ENCODE measurements around the gene SNF8. TPM values are rescaled to one million over a fixed set of nuclear protein-coding genes. Genes with fewer than 3 reads are reported as not detected.

SNF8 gene
- total RNA-seq, 1 experiment from 2014 or later = 136 TPM

DNA sequence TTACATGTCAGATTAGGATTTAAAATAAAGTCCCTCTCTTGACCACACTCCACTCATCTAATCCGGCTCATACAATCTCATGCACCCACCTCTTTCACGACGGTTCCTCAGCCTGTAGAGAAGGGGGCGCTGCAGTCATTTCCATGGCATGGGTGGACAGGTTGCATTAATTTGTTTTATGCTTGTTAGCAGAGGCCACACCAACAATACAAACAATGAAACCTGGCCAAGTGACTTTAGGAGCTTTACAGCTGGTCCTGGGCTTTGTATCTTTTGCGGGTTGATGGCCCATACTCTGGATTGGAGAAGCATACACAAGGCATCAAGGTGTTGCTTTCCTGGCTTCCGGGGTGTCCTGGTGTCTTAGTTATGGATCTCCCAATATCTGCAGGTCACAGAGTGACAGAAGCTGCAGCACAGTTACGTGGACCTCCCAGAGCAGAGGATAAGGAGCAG is 9.7 kb upstream of the SNF8 start (continued):
- TF ChIP-seq, protein P1, sequence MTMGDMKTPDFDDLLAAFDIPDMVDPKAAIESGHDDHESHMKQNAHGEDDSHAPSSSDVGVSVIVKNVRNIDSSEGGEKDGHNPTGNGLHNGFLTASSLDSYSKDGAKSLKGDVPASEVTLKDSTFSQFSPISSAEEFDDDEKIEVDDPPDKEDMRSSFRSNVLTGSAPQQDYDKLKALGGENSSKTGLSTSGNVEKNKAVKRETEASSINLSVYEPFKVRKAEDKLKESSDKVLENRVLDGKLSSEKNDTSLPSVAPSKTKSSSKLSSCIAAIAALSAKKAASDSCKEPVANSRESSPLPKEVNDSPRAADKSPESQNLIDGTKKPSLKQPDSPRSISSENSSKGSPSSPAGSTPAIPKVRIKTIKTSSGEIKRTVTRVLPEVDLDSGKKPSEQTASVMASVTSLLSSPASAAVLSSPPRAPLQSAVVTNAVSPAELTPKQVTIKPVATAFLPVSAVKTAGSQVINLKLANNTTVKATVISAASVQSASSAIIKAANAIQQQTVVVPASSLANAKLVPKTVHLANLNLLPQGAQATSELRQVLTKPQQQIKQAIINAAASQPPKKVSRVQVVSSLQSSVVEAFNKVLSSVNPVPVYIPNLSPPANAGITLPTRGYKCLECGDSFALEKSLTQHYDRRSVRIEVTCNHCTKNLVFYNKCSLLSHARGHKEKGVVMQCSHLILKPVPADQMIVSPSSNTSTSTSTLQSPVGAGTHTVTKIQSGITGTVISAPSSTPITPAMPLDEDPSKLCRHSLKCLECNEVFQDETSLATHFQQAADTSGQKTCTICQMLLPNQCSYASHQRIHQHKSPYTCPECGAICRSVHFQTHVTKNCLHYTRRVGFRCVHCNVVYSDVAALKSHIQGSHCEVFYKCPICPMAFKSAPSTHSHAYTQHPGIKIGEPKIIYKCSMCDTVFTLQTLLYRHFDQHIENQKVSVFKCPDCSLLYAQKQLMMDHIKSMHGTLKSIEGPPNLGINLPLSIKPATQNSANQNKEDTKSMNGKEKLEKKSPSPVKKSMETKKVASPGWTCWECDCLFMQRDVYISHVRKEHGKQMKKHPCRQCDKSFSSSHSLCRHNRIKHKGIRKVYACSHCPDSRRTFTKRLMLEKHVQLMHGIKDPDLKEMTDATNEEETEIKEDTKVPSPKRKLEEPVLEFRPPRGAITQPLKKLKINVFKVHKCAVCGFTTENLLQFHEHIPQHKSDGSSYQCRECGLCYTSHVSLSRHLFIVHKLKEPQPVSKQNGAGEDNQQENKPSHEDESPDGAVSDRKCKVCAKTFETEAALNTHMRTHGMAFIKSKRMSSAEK (CRISPR knock-in tag; IDR thresholded peaks at IDR 0.05; ENCODE audit: borderline replicate concordance) = no peak
- TF ChIP-seq, protein P2, sequence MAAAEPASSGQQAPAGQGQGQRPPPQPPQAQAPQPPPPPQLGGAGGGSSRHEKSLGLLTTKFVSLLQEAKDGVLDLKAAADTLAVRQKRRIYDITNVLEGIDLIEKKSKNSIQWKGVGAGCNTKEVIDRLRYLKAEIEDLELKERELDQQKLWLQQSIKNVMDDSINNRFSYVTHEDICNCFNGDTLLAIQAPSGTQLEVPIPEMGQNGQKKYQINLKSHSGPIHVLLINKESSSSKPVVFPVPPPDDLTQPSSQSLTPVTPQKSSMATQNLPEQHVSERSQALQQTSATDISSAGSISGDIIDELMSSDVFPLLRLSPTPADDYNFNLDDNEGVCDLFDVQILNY (CRISPR knock-in tag; IDR thresholded peaks at IDR 0.05) = no peak

DNA sequence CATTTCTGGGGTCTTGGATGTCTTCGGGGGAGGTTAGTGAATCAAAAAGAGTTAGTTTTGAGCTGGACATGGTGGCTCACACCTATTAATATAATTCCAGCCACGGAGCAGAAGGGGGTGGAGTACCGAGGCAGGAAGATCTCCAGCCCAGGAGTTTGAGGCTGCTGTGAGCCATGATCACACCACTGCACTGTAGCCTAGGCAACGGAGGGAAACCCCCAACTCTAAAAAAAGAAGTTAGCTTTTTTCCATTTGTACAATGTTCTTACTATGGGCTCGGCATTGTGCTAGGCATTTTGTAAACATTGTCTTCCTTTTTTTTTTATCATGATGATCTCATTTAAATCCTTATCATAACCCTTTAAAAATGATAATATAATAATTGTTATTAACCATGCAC is 8.3 kb upstream of the SNF8 start:
- H3K4me1 Mint-ChIP-seq = peaks cover 11% of the 10 kb centered on the region
- H3K27ac Mint-ChIP-seq = no peak overlapping the region
- no peak for ATAC-seq
- no peak for DNase-seq (ENCODE audit: low spot score)
- TF ChIP-seq, protein P3, sequence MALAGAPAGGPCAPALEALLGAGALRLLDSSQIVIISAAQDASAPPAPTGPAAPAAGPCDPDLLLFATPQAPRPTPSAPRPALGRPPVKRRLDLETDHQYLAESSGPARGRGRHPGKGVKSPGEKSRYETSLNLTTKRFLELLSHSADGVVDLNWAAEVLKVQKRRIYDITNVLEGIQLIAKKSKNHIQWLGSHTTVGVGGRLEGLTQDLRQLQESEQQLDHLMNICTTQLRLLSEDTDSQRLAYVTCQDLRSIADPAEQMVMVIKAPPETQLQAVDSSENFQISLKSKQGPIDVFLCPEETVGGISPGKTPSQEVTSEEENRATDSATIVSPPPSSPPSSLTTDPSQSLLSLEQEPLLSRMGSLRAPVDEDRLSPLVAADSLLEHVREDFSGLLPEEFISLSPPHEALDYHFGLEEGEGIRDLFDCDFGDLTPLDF (CRISPR knock-in tag; IDR thresholded peaks at IDR 0.05) = no peak
- TF ChIP-seq NR2C2 (CRISPR knock-in tag; IDR thresholded peaks at IDR 0.05) (no peak), PRRX2 (CRISPR knock-in tag; IDR thresholded peaks at IDR 0.05) (no peak), RELA (CRISPR knock-in tag; IDR thresholded peaks at IDR 0.05; ENCODE audit: borderline replicate concordance) (no peak), FOXJ3 (CRISPR knock-in tag; IDR thresholded peaks at IDR 0.05; ENCODE audit: borderline replicate concordance) (no peak), SP1 (CRISPR knock-in tag; conservative IDR thresholded peaks at IDR 0.05) (no peak), FOXP1 (CRISPR knock-in tag; IDR thresholded peaks at IDR 0.05; ENCODE audit: borderline replicate concordance) (no peak), ZNF423 (CRISPR knock-in tag; IDR thresholded peaks at IDR 0.05) (no peak), GABPB1 (CRISPR knock-in tag; IDR thresholded peaks at IDR 0.05) (no peak), KAT7 (CRISPR knock-in tag; IDR thresholded peaks at IDR 0.05; ENCODE audit: borderline replicate concordance) (no peak), ELF4 (CRISPR knock-in tag; IDR thresholded peaks at IDR 0.05; ENCODE audit: low read depth) (no peak)
- TF ChIP-seq, protein P4, sequence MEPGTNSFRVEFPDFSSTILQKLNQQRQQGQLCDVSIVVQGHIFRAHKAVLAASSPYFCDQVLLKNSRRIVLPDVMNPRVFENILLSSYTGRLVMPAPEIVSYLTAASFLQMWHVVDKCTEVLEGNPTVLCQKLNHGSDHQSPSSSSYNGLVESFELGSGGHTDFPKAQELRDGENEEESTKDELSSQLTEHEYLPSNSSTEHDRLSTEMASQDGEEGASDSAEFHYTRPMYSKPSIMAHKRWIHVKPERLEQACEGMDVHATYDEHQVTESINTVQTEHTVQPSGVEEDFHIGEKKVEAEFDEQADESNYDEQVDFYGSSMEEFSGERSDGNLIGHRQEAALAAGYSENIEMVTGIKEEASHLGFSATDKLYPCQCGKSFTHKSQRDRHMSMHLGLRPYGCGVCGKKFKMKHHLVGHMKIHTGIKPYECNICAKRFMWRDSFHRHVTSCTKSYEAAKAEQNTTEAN (CRISPR knock-in tag; IDR thresholded peaks at IDR 0.05) = no peak
- TF ChIP-seq, protein P1 (CRISPR knock-in tag; IDR thresholded peaks at IDR 0.05; ENCODE audit: borderline replicate concordance) = no peak
- TF ChIP-seq, protein P5, sequence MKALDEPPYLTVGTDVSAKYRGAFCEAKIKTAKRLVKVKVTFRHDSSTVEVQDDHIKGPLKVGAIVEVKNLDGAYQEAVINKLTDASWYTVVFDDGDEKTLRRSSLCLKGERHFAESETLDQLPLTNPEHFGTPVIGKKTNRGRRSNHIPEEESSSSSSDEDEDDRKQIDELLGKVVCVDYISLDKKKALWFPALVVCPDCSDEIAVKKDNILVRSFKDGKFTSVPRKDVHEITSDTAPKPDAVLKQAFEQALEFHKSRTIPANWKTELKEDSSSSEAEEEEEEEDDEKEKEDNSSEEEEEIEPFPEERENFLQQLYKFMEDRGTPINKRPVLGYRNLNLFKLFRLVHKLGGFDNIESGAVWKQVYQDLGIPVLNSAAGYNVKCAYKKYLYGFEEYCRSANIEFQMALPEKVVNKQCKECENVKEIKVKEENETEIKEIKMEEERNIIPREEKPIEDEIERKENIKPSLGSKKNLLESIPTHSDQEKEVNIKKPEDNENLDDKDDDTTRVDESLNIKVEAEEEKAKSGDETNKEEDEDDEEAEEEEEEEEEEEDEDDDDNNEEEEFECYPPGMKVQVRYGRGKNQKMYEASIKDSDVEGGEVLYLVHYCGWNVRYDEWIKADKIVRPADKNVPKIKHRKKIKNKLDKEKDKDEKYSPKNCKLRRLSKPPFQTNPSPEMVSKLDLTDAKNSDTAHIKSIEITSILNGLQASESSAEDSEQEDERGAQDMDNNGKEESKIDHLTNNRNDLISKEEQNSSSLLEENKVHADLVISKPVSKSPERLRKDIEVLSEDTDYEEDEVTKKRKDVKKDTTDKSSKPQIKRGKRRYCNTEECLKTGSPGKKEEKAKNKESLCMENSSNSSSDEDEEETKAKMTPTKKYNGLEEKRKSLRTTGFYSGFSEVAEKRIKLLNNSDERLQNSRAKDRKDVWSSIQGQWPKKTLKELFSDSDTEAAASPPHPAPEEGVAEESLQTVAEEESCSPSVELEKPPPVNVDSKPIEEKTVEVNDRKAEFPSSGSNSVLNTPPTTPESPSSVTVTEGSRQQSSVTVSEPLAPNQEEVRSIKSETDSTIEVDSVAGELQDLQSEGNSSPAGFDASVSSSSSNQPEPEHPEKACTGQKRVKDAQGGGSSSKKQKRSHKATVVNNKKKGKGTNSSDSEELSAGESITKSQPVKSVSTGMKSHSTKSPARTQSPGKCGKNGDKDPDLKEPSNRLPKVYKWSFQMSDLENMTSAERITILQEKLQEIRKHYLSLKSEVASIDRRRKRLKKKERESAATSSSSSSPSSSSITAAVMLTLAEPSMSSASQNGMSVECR (CRISPR knock-in tag; IDR thresholded peaks at IDR 0.05; ENCODE audit: borderline replicate concordance) = no peak
- TF ChIP-seq, protein P6, sequence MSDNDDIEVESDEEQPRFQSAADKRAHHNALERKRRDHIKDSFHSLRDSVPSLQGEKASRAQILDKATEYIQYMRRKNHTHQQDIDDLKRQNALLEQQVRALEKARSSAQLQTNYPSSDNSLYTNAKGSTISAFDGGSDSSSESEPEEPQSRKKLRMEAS (CRISPR knock-in tag; IDR thresholded peaks at IDR 0.05) = no peak
- TF ChIP-seq, protein P7, sequence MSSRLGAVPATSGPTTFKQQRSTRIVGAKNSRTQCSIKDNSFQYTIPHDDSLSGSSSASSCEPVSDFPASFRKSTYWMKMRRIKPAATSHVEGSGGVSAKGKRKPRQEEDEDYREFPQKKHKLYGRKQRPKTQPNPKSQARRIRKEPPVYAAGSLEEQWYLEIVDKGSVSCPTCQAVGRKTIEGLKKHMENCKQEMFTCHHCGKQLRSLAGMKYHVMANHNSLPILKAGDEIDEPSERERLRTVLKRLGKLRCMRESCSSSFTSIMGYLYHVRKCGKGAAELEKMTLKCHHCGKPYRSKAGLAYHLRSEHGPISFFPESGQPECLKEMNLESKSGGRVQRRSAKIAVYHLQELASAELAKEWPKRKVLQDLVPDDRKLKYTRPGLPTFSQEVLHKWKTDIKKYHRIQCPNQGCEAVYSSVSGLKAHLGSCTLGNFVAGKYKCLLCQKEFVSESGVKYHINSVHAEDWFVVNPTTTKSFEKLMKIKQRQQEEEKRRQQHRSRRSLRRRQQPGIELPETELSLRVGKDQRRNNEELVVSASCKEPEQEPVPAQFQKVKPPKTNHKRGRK (CRISPR knock-in tag; IDR thresholded peaks at IDR 0.05; ENCODE audit: borderline replicate concordance) = no peak
- no peaks in the 10 kb centered on the region for H3K27me3 Mint-ChIP-seq (ENCODE audit: low read depth)
- ChIA-PET CTCF (interaction anchor here (0.6 to 1.8 kb wide), 7 partner anchors 8 to 730 kb away, joined by 3 to 10 read pairs (median 4); no protein-coding TSS in a partner anchor), POLR2A (no interaction called here)
- no peak overlapping the region for H3K4me3 Mint-ChIP-seq
- H3K9me3 Mint-ChIP-seq = 0 out of 2 replicates have a peak, but pooled peaks cover under 1% of the 10 kb centered on the region
- H3K36me3 Mint-ChIP-seq = no peaks in the 10 kb centered on the region
